GM12878 (cell line): ENCODE results near the gene CAPN15. TPM values are rescaled to one million over a fixed set of nuclear protein-coding genes. Genes with fewer than 3 reads are reported as not detected.

Source experiments
- ATAC-seq: fragments of 200-7000 bp; cut with Tn5 transposase; 3 replicates; pipeline ENCODE4 v1.9.1; 2020; ENCODE audit warnings: mild to moderate bottlenecking, moderate library complexity
- BruUV-seq: library from RNA; stranded (reverse); fragments of 400-500 nt; replicated peaks from 2 replicates; lab custom pipeline; 2021; lab: Mats Ljungman, UMichigan
- CTCF ChIA-PET: fragments of 300-600 bp; sonication (Branson Sonifier 250); formaldehyde crosslinking; extraction: SDS; loops from one replicate; lab custom pipeline; 2021; ENCODE audit warnings: inconsistent platforms; lab: Yijun Ruan, JAX
- POLR2A ChIA-PET: fragments of 350-600 bp; formaldehyde crosslinking; extraction: SDS; loops from one replicate; lab custom pipeline; 2021; ENCODE audit warnings: inconsistent platforms; lab: Charles Lee
- RAD21 ChIA-PET: fragments of 300-600 bp; sonication (Branson Sonifier 250); formaldehyde crosslinking; loops from one replicate; lab custom pipeline; 2023; ENCODE audit warnings: antibody characterized with exemption; ENCODE audit not compliant: unreplicated experiment; lab: Charles Lee
- SMC1A ChIA-PET: fragments of 300-600 bp; sonication (Branson Sonifier 250); formaldehyde crosslinking; loops from one replicate; lab custom pipeline; 2023; ENCODE audit not compliant: unreplicated experiment, uncharacterized antibody; lab: Charles Lee
- DNase-seq: peaks from one replicate; pipeline ENCODE4 v3.0.0-alpha.2; 2011; ENCODE audit warnings: low read depth, low spot score
- FAIRE-seq: peaks from 3 replicates; lab custom pipeline; 2011; peaks lifted over from hg19 to GRCh38; lab: Jason Lieb, UNC
- H2AFZ ChIP-seq: 2 replicates; pipeline ENCODE4 v1.6.0; 2011; ENCODE audit warnings: low read depth, low read length, control low read depth; ENCODE audit not compliant: control insufficient read depth
- H3K27ac ChIP-seq: 2 replicates; pipeline ENCODE4 v1.5.1; 2011; ENCODE audit warnings: control low read depth; ENCODE audit not compliant: control insufficient read depth, insufficient read depth
- H3K27me3 ChIP-seq, 2 experiments: replicated peaks in 1 of 2; 2 replicates each; pipeline versions ENCODE4 v1.6.0 to v1.6.1; 2011; ENCODE audit warnings: low read length in 1 of 2; ENCODE audit not compliant: control insufficient read depth in 2 of 2, insufficient read depth in 2 of 2
- H3K36me3 ChIP-seq, 2 experiments: 2 replicates each; pipeline ENCODE4 v1.5.1; 2011; ENCODE audit warnings: low read length in 1 of 2; ENCODE audit not compliant: control insufficient read depth in 2 of 2, insufficient read depth in 2 of 2
- H3K4me1 ChIP-seq: 2 replicates; pipeline ENCODE4 v1.6.1; 2011; ENCODE audit warnings: mild to moderate bottlenecking, low read length, moderate library complexity, mixed read lengths; ENCODE audit not compliant: control insufficient read depth, insufficient read depth
- H3K4me2 ChIP-seq: 2 replicates; pipeline ENCODE4 v1.6.0; 2011; ENCODE audit warnings: control low read depth; ENCODE audit not compliant: control insufficient read depth, insufficient read depth
- H3K4me3 ChIP-seq: fragments of 200-600 bp; sonication (generic); 2 replicates; pipeline ENCODE4 v1.5.1; 2016
- H3K79me2 ChIP-seq: 2 replicates; pipeline ENCODE4 v1.6.0; 2011; ENCODE audit warnings: low read length; ENCODE audit not compliant: control insufficient read depth, insufficient read depth
- H3K9ac ChIP-seq: 2 replicates; pipeline ENCODE4 v1.8.0; 2011; ENCODE audit warnings: low read length, control low read depth, mixed read lengths; ENCODE audit not compliant: control insufficient read depth, insufficient read depth
- H3K9me3 ChIP-seq: replicated peaks from 3 replicates; pipeline ENCODE4 v1.5.1; 2011; ENCODE audit warnings: mild to moderate bottlenecking, low read length; ENCODE audit not compliant: control insufficient read depth, insufficient read depth
- H4K20me1 ChIP-seq: 2 replicates; pipeline ENCODE4 v1.6.0; 2011; ENCODE audit not compliant: control insufficient read depth, insufficient read depth
- SP1 ChIP-seq: IDR thresholded peaks from one replicate; pipeline ENCODE4 v1.6.1; 2011; ENCODE audit warnings: low read depth, low read length
- SUZ12 ChIP-seq: fragments of 200-600 bp; sonication (generic); IDR thresholded peaks from one replicate; pipeline ENCODE4 v1.6.1; 2018; ENCODE audit warnings: antibody characterized with exemption, mild to moderate bottlenecking; ENCODE audit not compliant: unreplicated experiment
- TARDBP ChIP-seq: IDR thresholded peaks from 2 replicates; pipeline ENCODE4 v1.6.1; 2016; ENCODE audit warnings: borderline replicate concordance
- WGBS: methylation state at CpG from one replicate; pipeline ENCODE4 v1.1.6; 2016; ENCODE audit warnings: low lambda C conversion rate; ENCODE audit not compliant: insufficient replicate concordance, insufficient coverage; ENCODE audit errors: missing lambda C conversion rate; 5-methylcytosine and 5-hydroxymethylcytosine counted together
- in situ Hi-C: fragments of 300-500 bp; cut with MboI; formaldehyde crosslinking; loops from 9 replicates; pipeline ENCODE4 v1.14.3; 2018; ENCODE audit warnings: mixed read lengths
- intact Hi-C: fragments of 100-400 bp; cut with micrococcal nuclease; formaldehyde crosslinking; loops from one replicate; pipeline ENCODE4 v1.14.2; 2022; ENCODE audit not compliant: unreplicated experiment
- polyA plus RNA-seq, 11 experiments: library from polyadenylated mRNA; depleted of rRNA in 4 of 11; unstranded in 6 of 11; stranded (reverse) in 5 of 11; fragments of >200 nt; fragmentation: Nextera tagmentation in 4 of 11; fragmentation: Illumina TruSeq in 1 of 11; extraction: Ambion mirVana in 4 of 11; extraction: Trizol in 1 of 11; gene quantifications; 1 replicate in 1 of 11; 2 replicates in 10 of 11; pipeline versions ENCODE4 v1.2.1 to v1.2.3, GENCODE V29; 2011 to 2016; ENCODE audit warnings: inconsistent platforms in 2 of 11, missing spikeins in 2 of 11, low read depth in 1 of 11
- total RNA-seq, 4 experiments: library from RNA; depleted of rRNA in 3 of 4; stranded (reverse); fragments of >200 nt in 3 of 4; fragmentation: Illumina TruSeq in 1 of 4; extraction: Trizol in 1 of 4; gene quantifications; 2 replicates each; pipeline versions ENCODE4 v1.2.1 to v1.2.3, GENCODE V29; 2013 to 2021

CAPN15 gene
- total and polyA plus RNA-seq, 10 of the 15 experiments (the other 5 are each of a cell fraction or from before 2014, with no cell fraction given): 0.40 to 78.5 (median 8.3) TPM

- ChIA-PET POLR2A (no interaction called here), SMC1A (no interaction called here), RAD21 (no interaction called here), CTCF (no interaction called here)
- no peaks in the 10 kb centered on the region for H3K4me1 ChIP-seq
- WGBS: no CpG with 5 or more reads among the region's 84 CpGs
- in situ Hi-C loops: no loop called here
- no peaks in the 10 kb centered on the region for H3K9me3 ChIP-seq
- ATAC-seq (no peak), FAIRE-seq (no peak), DNase-seq (no peak)
- H3K27ac ChIP-seq: no peak within 1 kb of the TSS
- BruUV-seq: no TSS peak
- H3K4me2 ChIP-seq: no peak within 1 kb of the TSS
- no peak for TF ChIP-seq TARDBP
- peak; percentile 54 for TF ChIP-seq SUZ12
- intact Hi-C loops: no loop called here
- no peaks in the 10 kb centered on the region for H4K20me1 ChIP-seq
- H3K36me3 ChIP-seq: no peaks in the 10 kb centered on the region
- H2AFZ ChIP-seq: no peak within 1 kb of the TSS
- H3K9ac ChIP-seq: no peak within 1 kb of the TSS
- peaks cover 4 to 9% of the 10 kb centered on the region in 2 experiments; a peak in 3 of 4 replicates for H3K27me3 ChIP-seq
- H3K79me2 ChIP-seq: no peaks in the 10 kb centered on the region
- H3K4me3 ChIP-seq: no peak within 1 kb of the TSS
These were observed 32.7 kb downstream of the CAPN15 start, which contains the start of gene PRR35 for GRCh38 chr16:560204-560700. Gene PRR35 (plus strand): TSS chr16:560394. CDS start chr16:563295, 2,901 bp downstream.

DNA sequence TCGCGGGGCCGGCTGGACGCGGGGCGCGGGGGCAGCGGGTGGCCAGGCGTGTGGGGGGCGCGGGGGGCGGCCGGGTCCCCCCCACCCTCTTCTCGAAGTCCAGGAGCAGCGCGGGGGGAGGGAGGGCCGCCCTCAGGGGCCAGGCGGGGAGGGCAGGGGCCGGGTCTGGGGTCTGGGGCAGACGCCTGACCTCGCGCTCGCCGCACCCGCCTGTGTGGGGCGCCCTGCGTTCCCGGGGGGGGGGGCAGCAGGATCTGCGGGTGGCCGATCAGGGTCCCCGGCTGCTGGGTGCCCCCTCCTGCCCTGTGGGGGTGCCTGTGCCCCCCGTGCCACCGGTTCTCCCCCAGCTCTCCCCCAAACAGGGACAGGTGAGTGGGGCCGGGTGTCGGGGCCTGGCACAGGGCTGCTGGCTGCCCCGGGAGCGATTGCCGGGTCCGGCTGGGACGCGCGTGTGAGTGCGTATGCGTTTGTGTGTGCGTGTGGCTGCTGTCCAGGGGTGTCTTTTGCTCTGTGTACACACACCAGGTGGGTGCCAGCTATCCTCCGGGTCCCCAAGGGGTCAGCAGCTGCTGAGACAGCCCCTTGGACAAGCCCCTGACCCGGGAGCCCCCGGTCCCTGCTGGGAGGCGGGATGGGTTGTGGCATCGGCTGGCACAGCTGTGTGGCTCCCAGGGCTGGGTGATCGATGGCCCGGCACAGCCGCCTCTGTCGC is 33.3 kb downstream of the CAPN15 start:
- DNase-seq (no peak), FAIRE-seq (no peak), ATAC-seq (no peak)
- no peak overlapping the region for H3K9ac ChIP-seq
- peaks cover 4 to 9% of the 10 kb centered on the region in 2 experiments; a peak in 3 of 4 replicates for H3K27me3 ChIP-seq
- 43% methylated on average over 33 of the region's 54 CpGs for WGBS
- BruUV-seq: no TSS peak
- TF ChIP-seq SUZ12 (peak; percentile 47), SP1 (no peak)
- intact Hi-C loops (no loop called here), in situ Hi-C loops (no loop called here)
- no peak overlapping the region for H3K27ac ChIP-seq
- H3K36me3 ChIP-seq: no peaks in the 10 kb centered on the region
- SMC1A ChIA-PET: no interaction called here
- no peaks in the 10 kb centered on the region for H3K79me2 ChIP-seq
- H3K4me2 ChIP-seq: no peak overlapping the region
- H3K4me3 ChIP-seq: no peak overlapping the region
- H4K20me1 ChIP-seq: no peaks in the 10 kb centered on the region
- POLR2A ChIA-PET: no interaction called here
- CTCF ChIA-PET: no interaction called here
- RAD21 ChIA-PET: no interaction called here
- no peaks in the 10 kb centered on the region for H3K4me1 ChIP-seq
- H3K9me3 ChIP-seq: no peaks in the 10 kb centered on the region
- H2AFZ ChIP-seq: no peak overlapping the region
